PC-3 (cell line): ENCODE data around the gene KCNQ2.

ENCODE experiments used
- EZH2phosphoT487 ChIP-seq: fragments of 300-600 bp; sonication (generic); IDR thresholded peaks from 2 replicates; pipeline ENCODE4 v1.6.1; 2018; ENCODE audit warnings: mild to moderate bottlenecking, antibody characterized with exemption, low read length, borderline replicate concordance
- TF ChIP-seq, protein P1 (sequence below): fragments of 300-600 bp; sonication (generic); conservative IDR thresholded peaks from 2 replicates; pipeline ENCODE4 v1.5.1; 2017; ENCODE audit warnings: antibody characterized with exemption, low read depth, mild to moderate bottlenecking, low read length

- no peak for TF ChIP-seq EZH2phosphoT487
- TF ChIP-seq, protein P1, sequence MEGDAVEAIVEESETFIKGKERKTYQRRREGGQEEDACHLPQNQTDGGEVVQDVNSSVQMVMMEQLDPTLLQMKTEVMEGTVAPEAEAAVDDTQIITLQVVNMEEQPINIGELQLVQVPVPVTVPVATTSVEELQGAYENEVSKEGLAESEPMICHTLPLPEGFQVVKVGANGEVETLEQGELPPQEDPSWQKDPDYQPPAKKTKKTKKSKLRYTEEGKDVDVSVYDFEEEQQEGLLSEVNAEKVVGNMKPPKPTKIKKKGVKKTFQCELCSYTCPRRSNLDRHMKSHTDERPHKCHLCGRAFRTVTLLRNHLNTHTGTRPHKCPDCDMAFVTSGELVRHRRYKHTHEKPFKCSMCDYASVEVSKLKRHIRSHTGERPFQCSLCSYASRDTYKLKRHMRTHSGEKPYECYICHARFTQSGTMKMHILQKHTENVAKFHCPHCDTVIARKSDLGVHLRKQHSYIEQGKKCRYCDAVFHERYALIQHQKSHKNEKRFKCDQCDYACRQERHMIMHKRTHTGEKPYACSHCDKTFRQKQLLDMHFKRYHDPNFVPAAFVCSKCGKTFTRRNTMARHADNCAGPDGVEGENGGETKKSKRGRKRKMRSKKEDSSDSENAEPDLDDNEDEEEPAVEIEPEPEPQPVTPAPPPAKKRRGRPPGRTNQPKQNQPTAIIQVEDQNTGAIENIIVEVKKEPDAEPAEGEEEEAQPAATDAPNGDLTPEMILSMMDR = no peak
These were observed 5.6 kb downstream of the KCNQ2 start for GRCh38 chr20:63466861-63467260.
